Body of pancreas (tissue), 4 donors: ENCODE data around the gene ZC3H13.

Source experiments
- CTCF ChIP-seq, 7 experiments: fragments of 450-650 bp in 4 of 7; fragments of 200-600 bp in 3 of 7; sonication (generic) in 3 of 7; IDR thresholded peaks; one replicate each; pipeline ENCODE4 v1.5.1; 2016 to 2019; ENCODE audit warnings: antibody characterized with exemption in 7 of 7
- POLR2A ChIP-seq, 3 donors: fragments of 450-650 bp; IDR thresholded peaks; one replicate each; pipeline ENCODE4 v1.6.1; 2016; ENCODE audit warnings: antibody characterized with exemption in 3 of 3, mild to moderate bottlenecking in 2 of 3

GRCh38 chr13:45917019-45917418, 135.5 kb downstream of the ZC3H13 start:
- TF ChIP-seq CTCF (IDR thresholded peaks at IDR 0.05) (no peak), POLR2A (IDR thresholded peaks at IDR 0.05) (no peak)
